Activated gamma-delta T cell treated with anti-CD3 and anti-CD28 coated beads, Interleukin-2, amount 50 U/mL, for 16 hours (primary cell): ENCODE measurements around the gene MBP.

ENCODE experiments used
- DNase-seq: peaks from one replicate; pipeline ENCODE4 v3.0.0-alpha.2; 2020; ENCODE audit warnings: low read depth

Gene MBP

GRCh38 chr18:77100751-77101355 lies 31.7 kb downstream of the MBP start:
- no peak for DNase-seq

DNA sequence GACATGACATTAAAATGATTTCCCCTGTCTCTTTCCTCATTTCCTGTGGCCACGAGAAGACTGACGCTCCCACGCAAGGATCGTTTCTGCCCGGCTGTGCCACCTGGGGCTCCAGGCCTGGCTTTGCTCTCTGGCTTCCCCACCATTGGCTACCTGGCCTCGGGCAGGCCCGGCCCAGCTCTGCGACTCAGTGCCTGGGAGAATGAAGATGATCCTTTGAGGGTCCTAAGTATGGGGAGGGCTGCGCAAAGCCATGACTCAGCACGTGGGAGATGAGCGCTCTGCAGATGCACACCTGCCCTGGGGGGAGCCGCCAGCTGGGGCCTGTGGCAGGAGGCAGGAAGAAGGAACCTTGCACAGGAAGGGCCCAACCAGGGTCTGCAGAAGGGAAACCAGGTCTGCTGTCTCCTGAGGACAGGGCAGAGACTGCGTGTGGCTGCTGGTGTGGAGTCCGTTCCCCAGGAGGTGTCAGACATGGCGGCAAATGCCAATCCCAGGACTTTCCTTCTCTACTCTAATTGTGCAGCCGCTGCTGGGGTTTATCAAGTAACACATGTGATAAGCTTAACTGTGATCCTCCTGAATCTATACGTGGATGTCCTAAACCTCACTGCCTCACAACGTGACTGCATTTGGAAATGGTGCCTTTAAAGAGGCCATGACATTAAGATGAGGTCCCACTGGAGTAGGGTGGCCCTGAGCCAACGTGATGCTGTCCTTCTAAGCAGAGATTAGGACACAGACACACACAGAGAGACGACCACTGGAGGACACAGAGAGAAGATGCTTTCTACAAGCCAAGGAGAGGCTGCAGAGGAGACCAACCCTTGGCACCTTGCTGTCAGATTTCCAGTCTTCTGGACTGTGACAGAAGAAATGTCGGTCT lies 32.9 kb downstream of the MBP start:
- DNase-seq, result no peak

DNA sequence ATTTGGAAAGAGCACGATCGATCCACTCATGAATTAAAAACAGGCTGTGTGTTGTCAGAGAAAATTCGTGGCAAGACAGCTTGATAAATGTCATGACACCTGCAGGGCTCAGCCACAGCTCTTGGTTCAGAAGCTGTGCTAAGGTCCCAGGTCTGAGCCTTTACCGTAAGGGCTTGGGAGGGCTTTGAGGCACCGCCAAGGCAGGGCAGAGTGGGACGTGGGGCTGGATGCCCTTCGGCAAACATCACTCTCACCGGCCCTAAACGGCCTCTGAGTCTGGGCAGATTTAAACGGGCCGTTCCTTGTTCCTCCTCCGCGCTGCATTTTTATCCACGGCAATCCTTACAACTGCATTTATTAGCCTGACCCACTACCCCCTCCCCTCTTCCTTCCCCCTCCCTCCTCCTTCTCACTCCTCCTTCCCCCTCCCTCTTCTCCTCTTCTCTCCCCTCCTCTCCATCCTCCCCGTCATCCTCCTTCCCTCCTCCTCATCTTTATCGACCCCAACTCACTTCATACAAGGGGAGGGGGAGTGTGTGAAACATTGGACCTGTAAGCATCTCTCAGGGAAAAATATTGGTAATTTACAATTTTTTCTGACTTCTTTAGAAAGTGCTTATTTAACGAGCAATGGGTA lies 33.9 kb downstream of the MBP start:
- no peak for DNase-seq

DNA sequence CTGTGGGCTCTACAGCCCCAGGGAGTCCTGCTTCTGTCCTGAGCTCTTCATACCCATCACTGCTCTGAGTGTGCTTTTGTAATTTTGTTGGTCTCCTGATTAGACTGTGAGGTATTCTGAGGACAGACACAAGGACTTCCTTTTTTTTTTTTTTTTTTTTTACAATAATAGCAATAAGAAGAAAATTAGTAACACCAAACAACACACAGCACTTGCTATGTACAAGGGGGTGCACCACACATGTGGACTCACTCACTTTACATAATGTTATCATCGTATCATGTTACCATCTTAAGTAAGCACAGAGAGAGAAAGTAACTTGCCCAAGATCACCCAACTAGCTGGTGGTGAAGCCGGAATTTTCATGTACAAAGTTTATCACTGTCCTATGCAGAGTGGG lies 34.6 kb downstream of the MBP start:
- DNase-seq, result no peak

- no peak for DNase-seq
Measured at GRCh38 chr18:77096936-77097886, 35.4 kb downstream of the MBP start.

- no peak for DNase-seq
Measured at GRCh38 chr18:77095391-77096371, 36.9 kb downstream of the MBP start.

DNA sequence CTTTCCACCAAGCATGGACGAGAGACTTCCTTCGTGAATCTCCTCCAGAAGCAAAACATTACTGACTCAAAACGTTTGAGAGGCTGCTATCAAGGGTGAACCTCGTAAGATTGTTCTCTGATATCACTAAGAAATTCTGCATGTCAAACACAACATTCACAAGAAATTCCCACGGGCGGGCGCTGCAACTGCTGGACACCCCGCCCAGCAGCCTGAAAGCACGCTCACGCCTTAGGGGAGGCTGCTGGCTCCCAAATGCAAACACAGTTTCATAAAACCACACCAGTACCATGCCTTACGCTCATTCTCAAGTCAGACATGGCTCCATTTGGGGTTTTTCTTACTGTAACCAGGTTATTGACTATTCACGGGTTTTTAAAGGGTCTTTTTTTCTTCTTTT lies 39.0 kb downstream of the MBP start:
- DNase-seq, result no peak

DNA sequence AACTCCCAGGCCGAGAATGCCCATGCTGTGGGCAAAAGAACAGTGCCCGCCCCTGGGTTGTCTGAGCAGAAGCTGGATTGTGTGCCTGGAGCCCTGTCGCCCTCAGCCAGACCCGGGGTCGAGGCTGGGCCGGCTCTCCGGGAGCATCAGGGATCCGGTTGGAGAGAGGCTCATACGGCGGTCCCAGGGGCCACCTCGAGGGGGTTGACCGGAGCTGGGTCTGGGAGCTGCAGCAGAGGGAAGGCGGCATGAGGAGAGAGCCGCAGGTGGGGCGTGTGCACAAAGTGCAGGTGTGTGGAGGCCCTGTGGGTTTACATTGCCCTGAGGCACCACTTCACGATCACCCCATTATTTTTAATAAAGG lies 39.5 kb downstream of the MBP start:
- no peak for DNase-seq

- no peak for DNase-seq
Measured at GRCh38 chr18:77092104-77093066, 40.2 kb downstream of the MBP start.

DNA sequence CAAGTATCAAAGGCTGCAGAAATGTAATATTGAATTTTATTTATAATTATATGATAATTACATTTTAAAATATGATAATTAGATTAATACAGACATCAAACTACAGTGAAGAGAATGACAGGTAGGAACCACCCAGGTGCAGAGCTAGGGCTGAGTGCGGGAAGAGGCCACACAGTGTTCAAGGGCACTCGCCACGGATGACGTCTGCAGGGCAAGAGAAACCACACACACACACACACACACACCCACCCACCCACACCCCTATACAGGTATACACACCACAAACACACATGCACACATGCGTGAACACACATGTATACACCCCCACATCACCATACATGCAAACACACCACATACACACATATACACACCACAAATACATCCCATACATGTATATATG lies 41.2 kb downstream of the MBP start:
- no peak for DNase-seq

DNA sequence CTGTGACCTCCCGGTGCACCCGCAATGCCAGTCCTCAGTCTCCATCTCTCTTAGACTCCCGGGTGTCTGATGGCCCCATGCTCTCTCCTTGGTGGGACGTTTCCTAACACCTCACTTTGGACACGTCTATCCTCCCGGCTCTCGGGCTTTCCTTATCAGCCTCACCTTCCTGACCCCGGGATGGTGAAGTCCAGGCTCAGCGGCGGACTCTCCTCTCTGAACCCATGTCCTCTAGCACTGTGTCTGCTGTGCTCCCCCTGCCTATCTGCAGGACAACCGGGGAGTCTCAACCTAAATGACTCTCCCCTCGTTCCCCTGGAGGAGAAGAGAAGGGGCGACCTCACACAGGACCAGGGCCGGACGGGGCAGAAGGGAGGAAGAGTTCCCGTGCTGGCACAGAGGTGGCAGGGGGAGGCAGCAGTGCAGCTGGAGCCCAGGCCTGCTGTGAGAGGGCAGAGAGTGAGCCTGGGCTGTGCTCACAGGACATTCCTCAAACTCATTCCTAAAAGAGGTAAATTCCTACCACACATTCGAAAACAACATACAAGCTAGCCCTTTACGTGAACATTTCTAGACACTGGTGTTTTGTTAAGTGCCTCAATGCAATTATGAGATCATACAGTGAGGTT lies 41.9 kb downstream of the MBP start:
- no peak for DNase-seq

GRCh38 chr18:77089723-77090285 lies 42.8 kb downstream of the MBP start:
- no peak for DNase-seq

DNA sequence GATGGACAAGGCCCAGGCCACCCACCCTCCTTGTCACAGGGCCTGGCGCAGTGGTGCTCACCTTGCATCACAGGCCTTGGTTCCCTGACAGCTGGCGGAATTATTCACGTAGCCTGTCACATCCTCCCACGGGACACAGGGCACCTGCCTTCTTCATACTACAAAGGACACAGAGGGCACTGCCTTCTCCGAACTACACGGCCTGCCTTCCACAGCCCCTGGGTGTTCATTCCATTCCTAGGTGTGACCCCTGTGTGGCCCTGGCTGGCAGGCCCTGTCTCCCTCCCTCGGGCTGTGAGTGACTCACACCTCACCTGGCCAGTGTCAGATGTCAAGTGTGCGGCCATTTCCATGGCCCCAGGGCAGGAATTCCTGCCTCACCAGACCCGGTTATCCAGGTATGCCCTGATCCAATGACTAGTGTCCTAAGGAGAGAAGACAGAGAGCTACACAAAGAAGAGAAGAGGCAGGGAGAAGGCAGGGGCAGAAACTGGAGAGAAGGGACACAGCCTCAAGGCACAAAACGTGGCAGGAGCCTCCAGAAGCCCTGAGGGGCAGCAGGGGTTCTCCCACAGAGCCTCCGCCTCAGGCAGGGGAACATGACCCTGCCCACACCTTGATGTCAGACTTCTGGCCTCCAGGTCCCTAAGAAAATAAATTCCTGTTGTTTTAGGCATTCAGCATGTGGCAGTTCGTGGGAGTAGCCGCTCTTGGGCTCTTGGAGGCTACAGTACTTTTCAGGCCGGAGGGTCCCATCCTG lies 43.4 kb downstream of the MBP start:
- DNase-seq, result no peak

- no peak for DNase-seq
Measured at GRCh38 chr18:77087393-77088141, 45.0 kb downstream of the MBP start.

DNA sequence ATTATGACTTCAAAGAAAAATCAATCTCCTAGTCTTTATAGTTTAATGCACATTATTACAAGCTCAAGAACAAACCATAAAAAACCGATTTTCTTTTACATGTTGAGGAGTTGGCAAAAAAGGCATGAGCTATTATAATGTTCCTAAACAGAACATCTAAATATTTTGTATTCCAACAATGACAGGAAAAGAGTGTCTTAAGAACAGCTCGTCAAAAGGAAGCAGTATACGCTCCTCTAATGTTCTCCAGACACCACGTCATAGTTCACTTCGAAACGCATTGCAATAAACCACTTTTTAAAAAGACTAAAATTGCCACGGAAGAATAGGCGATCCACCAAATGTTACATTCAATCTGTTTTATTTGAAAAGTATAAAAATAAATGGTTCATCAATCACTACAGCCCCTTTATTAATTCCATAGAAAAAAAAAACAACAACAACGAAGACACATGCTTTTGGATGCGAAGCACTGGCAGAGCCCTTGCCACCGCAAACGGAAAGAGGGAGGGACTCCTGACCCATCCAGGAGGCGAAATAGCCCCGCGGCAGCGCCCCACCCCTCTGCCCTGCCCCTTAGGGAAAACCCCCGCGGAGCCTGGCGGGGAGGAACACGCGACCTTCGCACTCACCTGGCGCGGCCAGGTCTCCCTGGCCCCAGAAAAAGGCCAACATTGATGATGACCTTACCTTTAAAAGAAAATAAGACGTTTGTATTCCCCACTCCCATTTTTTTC lies 45.8 kb downstream of the MBP start:
- DNase-seq, result no peak

- DNase-seq, result no peak
Measured at GRCh38 chr18:77086034-77086433, 46.5 kb downstream of the MBP start.

GRCh38 chr18:77084688-77085035 lies 47.9 kb downstream of the MBP start:
- no peak for DNase-seq
